SU-DHL-6 (cell line): ENCODE data around the gene LRBA.

Experiments used
- H2AFZ ChIP-seq: fragments of 200-600 bp; sonication (generic); 2 replicates; pipeline ENCODE4 v1.6.1; 2014; ENCODE audit warnings: low read depth, mild to moderate bottlenecking, moderate library complexity, mixed read lengths, antibody characterized with exemption, low read length; ENCODE audit not compliant: severe bottlenecking
- H3F3A ChIP-seq: fragments of 200-600 bp; shearing (Covaris generic); 2 replicates; pipeline ENCODE4 v1.6.0; 2016; ENCODE audit warnings: antibody characterized with exemption, mild to moderate bottlenecking; ENCODE audit not compliant: insufficient read depth
- H3K27ac ChIP-seq: fragments of 200-600 bp; sonication (generic); 2 replicates; pipeline ENCODE4 v1.5.1; 2016; ENCODE audit warnings: low read depth, mild to moderate bottlenecking, low read length, moderate library complexity, mixed read lengths
- H3K27me3 ChIP-seq: fragments of 200-600 bp; sonication (generic), shearing (Covaris generic); 2 replicates; pipeline ENCODE4 v1.6.0; 2014; ENCODE audit warnings: mild to moderate bottlenecking, low read length
- H3K36me3 ChIP-seq: fragments of 200-600 bp; sonication (generic); 2 replicates; pipeline ENCODE4 v1.6.1; 2014; ENCODE audit warnings: mild to moderate bottlenecking, low read length, mixed read lengths
- H3K4me2 ChIP-seq: fragments of 300-600, 200-600 bp; shearing (Covaris generic), sonication (generic); 2 replicates; pipeline ENCODE4 v1.6.0; 2014; ENCODE audit warnings: low read length, low read depth, mild to moderate bottlenecking; ENCODE audit not compliant: poor library complexity, severe bottlenecking
- H3K4me3 ChIP-seq: fragments of 200-600 bp; sonication (generic); 2 replicates; pipeline ENCODE4 v1.5.1; 2014; ENCODE audit warnings: antibody characterized with exemption, low read length, mild to moderate bottlenecking, mixed read lengths; ENCODE audit not compliant: insufficient read depth, poor library complexity, severe bottlenecking
- H3K79me2 ChIP-seq: fragments of 200-600 bp; sonication (generic); 2 replicates; pipeline ENCODE4 v1.6.1; 2014; ENCODE audit warnings: mild to moderate bottlenecking, low read length, moderate library complexity; ENCODE audit not compliant: insufficient read depth
- H3K9ac ChIP-seq: fragments of 200-600 bp; sonication (generic); 2 replicates; pipeline ENCODE4 v1.7.0; 2014; ENCODE audit warnings: mild to moderate bottlenecking, low read length
- H3K9me2 ChIP-seq: fragments of 200-600 bp; sonication (generic); replicated peaks from 2 replicates; pipeline ENCODE4 v1.6.1; 2014; ENCODE audit warnings: low read length; ENCODE audit not compliant: insufficient read depth
- H3K9me3 ChIP-seq: fragments of 200-600 bp; sonication (generic); 2 replicates; pipeline ENCODE4 v1.6.1; 2014; ENCODE audit warnings: low read length, mixed read lengths; ENCODE audit not compliant: insufficient read depth
- H4K20me1 ChIP-seq: fragments of 200-600 bp; sonication (generic); 2 replicates; pipeline ENCODE4 v1.6.1; 2014; ENCODE audit warnings: low read depth, mild to moderate bottlenecking, antibody characterized with exemption, low read length, moderate library complexity, mixed read lengths
- EZH2phosphoT487 ChIP-seq: fragments of 200-600 bp; sonication (generic), shearing (Covaris generic); conservative IDR thresholded peaks from 2 replicates; pipeline ENCODE4 v1.6.1; 2018; ENCODE audit warnings: mild to moderate bottlenecking, antibody characterized with exemption, low read length, moderate library complexity, mixed read lengths
- TF ChIP-seq, protein P1 (sequence below): fragments of 200-600 bp; sonication (generic); IDR thresholded peaks from one replicate; pipeline ENCODE4 v1.5.1; 2017; ENCODE audit warnings: antibody characterized with exemption, mild to moderate bottlenecking, low read length, moderate library complexity; ENCODE audit not compliant: insufficient read depth, poor library complexity, severe bottlenecking

LRBA gene

DNA sequence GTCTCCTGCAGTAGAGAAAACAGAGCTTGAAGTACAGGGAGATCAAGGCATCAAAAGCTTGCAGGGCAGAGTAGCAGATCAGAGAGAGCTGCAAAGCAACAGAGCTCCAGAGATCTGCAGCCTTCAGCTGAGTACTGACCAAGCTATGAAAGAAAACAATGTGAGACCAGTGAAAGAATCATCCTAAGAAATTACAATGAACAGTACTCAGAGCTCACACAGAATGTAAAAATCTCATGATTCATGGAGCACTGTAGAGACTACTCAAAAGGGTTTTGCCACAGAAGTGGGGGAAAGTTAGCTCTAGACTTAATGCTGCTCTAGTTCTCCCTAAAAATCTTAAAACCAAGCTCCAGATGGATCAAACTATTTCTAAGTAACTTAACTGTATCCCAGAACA lies 513.1 kb downstream of the LRBA start:
- no peaks in the 10 kb centered on the region for H4K20me1 ChIP-seq
- H3K27me3 ChIP-seq, result no peaks in the 10 kb centered on the region
- TF ChIP-seq, protein P1, sequence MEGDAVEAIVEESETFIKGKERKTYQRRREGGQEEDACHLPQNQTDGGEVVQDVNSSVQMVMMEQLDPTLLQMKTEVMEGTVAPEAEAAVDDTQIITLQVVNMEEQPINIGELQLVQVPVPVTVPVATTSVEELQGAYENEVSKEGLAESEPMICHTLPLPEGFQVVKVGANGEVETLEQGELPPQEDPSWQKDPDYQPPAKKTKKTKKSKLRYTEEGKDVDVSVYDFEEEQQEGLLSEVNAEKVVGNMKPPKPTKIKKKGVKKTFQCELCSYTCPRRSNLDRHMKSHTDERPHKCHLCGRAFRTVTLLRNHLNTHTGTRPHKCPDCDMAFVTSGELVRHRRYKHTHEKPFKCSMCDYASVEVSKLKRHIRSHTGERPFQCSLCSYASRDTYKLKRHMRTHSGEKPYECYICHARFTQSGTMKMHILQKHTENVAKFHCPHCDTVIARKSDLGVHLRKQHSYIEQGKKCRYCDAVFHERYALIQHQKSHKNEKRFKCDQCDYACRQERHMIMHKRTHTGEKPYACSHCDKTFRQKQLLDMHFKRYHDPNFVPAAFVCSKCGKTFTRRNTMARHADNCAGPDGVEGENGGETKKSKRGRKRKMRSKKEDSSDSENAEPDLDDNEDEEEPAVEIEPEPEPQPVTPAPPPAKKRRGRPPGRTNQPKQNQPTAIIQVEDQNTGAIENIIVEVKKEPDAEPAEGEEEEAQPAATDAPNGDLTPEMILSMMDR, result no peak
- no peak for TF ChIP-seq EZH2phosphoT487
- H3K79me2 ChIP-seq, result no peaks in the 10 kb centered on the region
- H3K9me2 ChIP-seq, result no peaks in the 10 kb centered on the region
- no peak overlapping the region for H2AFZ ChIP-seq
- H3K36me3 ChIP-seq, result no peaks in the 10 kb centered on the region
- H3K27ac ChIP-seq, result no peak overlapping the region
- H3K4me3 ChIP-seq, result no peak overlapping the region
- H3K9ac ChIP-seq, result no peak overlapping the region
- H3F3A ChIP-seq, result no peaks in the 10 kb centered on the region
- H3K4me2 ChIP-seq, result no peak overlapping the region
- H3K9me3 ChIP-seq, result no peaks in the 10 kb centered on the region

DNA sequence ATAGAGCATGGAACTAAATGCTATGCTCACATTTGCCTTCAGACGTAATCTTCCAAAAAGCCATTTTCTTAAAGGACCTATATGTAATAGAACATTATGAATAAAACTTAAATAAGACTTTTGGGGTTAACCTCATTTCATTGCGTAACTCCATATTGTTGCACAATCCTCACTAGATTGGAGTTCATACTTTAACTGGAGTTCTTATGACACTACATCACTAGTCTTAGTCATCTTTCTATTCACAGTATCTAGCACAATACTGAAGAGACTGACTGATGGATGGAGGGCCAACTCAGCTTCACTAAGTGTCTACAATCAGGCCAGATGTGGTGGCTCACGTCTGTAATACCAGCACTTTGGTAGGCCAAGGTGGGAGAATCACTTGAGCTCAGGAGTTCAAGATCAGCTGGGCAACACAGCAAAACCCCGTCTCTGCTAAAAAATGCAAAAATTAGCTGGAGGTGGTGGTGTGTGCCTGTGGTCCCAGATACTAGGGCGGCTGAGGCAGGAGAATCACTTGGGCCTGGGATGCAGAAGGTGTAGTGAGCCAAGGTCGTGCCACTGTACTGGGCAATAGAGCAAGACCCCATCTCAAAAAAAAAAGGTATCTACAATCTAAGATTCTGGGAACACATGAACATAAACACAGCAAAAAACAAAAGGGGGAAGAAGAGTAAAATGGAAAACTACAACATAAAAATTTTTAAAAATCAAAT lies 513.9 kb downstream of the LRBA start:
- Histone ChIP-seq H3K79me2 (no peaks in the 10 kb centered on the region), H3K27ac (no peak overlapping the region), H4K20me1 (no peaks in the 10 kb centered on the region; the same call in 1 of the 2 replicates), H3K4me2 (no peak overlapping the region), H3K27me3 (no peaks in the 10 kb centered on the region), H3K4me3 (no peak overlapping the region), H3K9me3 (no peaks in the 10 kb centered on the region), H3K9ac (no peak overlapping the region), H2AFZ (no peak overlapping the region), H3K9me2 (no peaks in the 10 kb centered on the region), H3F3A (no peaks in the 10 kb centered on the region; the same call in 1 of the 2 replicates), H3K36me3 (no peaks in the 10 kb centered on the region; the same call in 1 of the 2 replicates)
- TF ChIP-seq, protein P1, result no peak
- TF ChIP-seq EZH2phosphoT487, result no peak

DNA sequence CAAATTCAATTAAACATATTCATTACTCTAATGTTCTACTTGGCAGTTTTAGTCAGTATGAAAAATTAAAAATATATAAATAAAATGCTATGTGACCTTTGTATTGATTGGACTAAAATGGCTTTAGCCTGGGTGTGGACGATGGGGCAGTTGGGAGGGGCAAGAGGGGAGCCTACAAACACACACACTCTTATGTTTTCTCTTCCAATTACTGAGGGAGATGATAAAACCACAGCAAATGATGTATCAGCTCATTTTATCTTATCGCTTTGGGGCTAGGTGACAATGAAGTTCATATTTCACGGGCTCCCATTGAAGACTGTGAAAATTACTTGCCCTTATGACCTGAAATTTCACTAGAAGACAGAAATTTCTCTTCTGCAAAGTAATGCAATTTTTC lies 517.5 kb downstream of the LRBA start:
- Histone ChIP-seq H3K4me2 (no peak overlapping the region), H3K27me3 (no peaks in the 10 kb centered on the region), H2AFZ (no peak overlapping the region), H4K20me1 (no peaks in the 10 kb centered on the region; the same call in 1 of the 2 replicates), H3K27ac (no peak overlapping the region), H3K9ac (no peak overlapping the region), H3K79me2 (no peaks in the 10 kb centered on the region), H3K4me3 (no peak overlapping the region), H3K9me2 (no peaks in the 10 kb centered on the region), H3F3A (no peaks in the 10 kb centered on the region; the same call in 1 of the 2 replicates), H3K9me3 (no peaks in the 10 kb centered on the region), H3K36me3 (no peaks in the 10 kb centered on the region; the same call in 1 of the 2 replicates)
- TF ChIP-seq EZH2phosphoT487, result no peak
- TF ChIP-seq, protein P1, result no peak
